ENCODE results near the gene SHLD1. TPM values are rescaled to one million over a fixed set of nuclear protein-coding genes. Genes with fewer than 3 reads are reported as not detected.

SHLD1 gene
- total RNA-seq, 1 experiment from 2014 or later: 2.4 TPM

- CTCF ChIA-PET: no interaction called here
- Histone ChIP-seq H3K4me3 (replicated peaks in 1 of 2; ENCODE audit: low read depth in 1 of 2, low read length in 2 of 2) (no peak overlapping the region), H3K9ac (ENCODE audit: low read length) (no peak overlapping the region), H3K4me2 (ENCODE audit: low read length) (no peak overlapping the region), H3K9me2 (ENCODE audit: insufficient read depth) (no peaks in the 10 kb centered on the region), H3K9me3 (ENCODE audit: control insufficient read depth in 1 of 2, insufficient read depth in 1 of 2, low read depth in 1 of 2, low read length in 2 of 2) (no peaks in the 10 kb centered on the region), H3K27ac (ENCODE audit: low read depth, low read length) (no peak overlapping the region), H3K4me1 (ENCODE audit: control insufficient read depth in 1 of 2, insufficient read depth in 2 of 2, low read length in 2 of 2) (no peaks in the 10 kb centered on the region), H4K20me1 (ENCODE audit: insufficient read depth) (no peaks in the 10 kb centered on the region), H3K79me2 (ENCODE audit: insufficient read depth, low read length) (no peaks in the 10 kb centered on the region), H3K36me3 (ENCODE audit: control insufficient read depth in 1 of 2, insufficient read depth in 2 of 2, low read length in 2 of 2) (no peaks in the 10 kb centered on the region), H2AFZ (ENCODE audit: low read depth, low read length, poor library complexity, severe bottlenecking) (no peak overlapping the region), H3K27me3 (ENCODE audit: insufficient read depth, low read length) (peaks cover 5% of the 10 kb centered on the region)
- TF ChIP-seq, protein P1, sequence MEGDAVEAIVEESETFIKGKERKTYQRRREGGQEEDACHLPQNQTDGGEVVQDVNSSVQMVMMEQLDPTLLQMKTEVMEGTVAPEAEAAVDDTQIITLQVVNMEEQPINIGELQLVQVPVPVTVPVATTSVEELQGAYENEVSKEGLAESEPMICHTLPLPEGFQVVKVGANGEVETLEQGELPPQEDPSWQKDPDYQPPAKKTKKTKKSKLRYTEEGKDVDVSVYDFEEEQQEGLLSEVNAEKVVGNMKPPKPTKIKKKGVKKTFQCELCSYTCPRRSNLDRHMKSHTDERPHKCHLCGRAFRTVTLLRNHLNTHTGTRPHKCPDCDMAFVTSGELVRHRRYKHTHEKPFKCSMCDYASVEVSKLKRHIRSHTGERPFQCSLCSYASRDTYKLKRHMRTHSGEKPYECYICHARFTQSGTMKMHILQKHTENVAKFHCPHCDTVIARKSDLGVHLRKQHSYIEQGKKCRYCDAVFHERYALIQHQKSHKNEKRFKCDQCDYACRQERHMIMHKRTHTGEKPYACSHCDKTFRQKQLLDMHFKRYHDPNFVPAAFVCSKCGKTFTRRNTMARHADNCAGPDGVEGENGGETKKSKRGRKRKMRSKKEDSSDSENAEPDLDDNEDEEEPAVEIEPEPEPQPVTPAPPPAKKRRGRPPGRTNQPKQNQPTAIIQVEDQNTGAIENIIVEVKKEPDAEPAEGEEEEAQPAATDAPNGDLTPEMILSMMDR (IDR thresholded peaks at IDR 0.05 in 2 of 3, conservative IDR thresholded peaks at IDR 0.05 in 1 of 3; ENCODE audit: borderline replicate concordance in 1 of 3, insufficient read depth in 1 of 3, low read depth in 2 of 3, low read length in 2 of 3): no peak
- RAD21 ChIA-PET (ENCODE audit: low non-redundant PET in 1 of 2, low total read pairs in 2 of 2, uncharacterized antibody in 2 of 2, unreplicated experiment in 2 of 2): no interaction called here
- BruUV-seq (replicated peaks): no TSS peak
- POLR2A ChIA-PET: no interaction called here
- no peak for DNase-seq (ENCODE audit: low read depth, low spot score)
- no peak for ATAC-seq
- intact Hi-C loops (cut with micrococcal nuclease): no loop called here
These were observed 131.5 kb downstream of the SHLD1 start for GRCh38 chr20:5881703-5882102.

- no peak for ATAC-seq
- BruUV-seq (replicated peaks): no TSS peak
- POLR2A ChIA-PET: no interaction called here
- TF ChIP-seq MAX (IDR thresholded peaks at IDR 0.05): no peak
- TF ChIP-seq POLR2AphosphoS5 (IDR thresholded peaks at IDR 0.05; ENCODE audit: low read depth, low read length): no peak
- no peak for TF ChIP-seq ZNF274 (IDR thresholded peaks at IDR 0.05; ENCODE audit: low read depth, low read length)
- TF ChIP-seq, protein P1 (IDR thresholded peaks at IDR 0.05 in 2 of 3, conservative IDR thresholded peaks at IDR 0.05 in 1 of 3; ENCODE audit: borderline replicate concordance in 1 of 3, insufficient read depth in 1 of 3, low read depth in 2 of 3, low read length in 2 of 3): no peak
- no peak for TF ChIP-seq CEBPB (IDR thresholded peaks at IDR 0.05; ENCODE audit: low read depth)
- no peak for TF ChIP-seq POLR2A (IDR thresholded peaks at IDR 0.05; ENCODE audit: borderline replicate concordance, extremely low read depth, insufficient read depth, insufficient read length)
- no peak for TF ChIP-seq YY1 (IDR thresholded peaks at IDR 0.05; ENCODE audit: extremely low read depth, insufficient replicate concordance, low read depth, low read length)
- no peak for TF ChIP-seq ZFX (IDR thresholded peaks at IDR 0.05)
- TF ChIP-seq EZH2phosphoT487 (IDR thresholded peaks at IDR 0.05; ENCODE audit: borderline replicate concordance): no peak
- TF ChIP-seq EGR1 (IDR thresholded peaks at IDR 0.05; ENCODE audit: low read depth): no peak
- no peak for TF ChIP-seq CBX3 (IDR thresholded peaks at IDR 0.05; ENCODE audit: low read depth)
- TF ChIP-seq ZBTB33 (IDR thresholded peaks at IDR 0.05; ENCODE audit: extremely low read depth, insufficient replicate concordance, low read length): no peak
- no peak for TF ChIP-seq ELF1 (IDR thresholded peaks at IDR 0.05; ENCODE audit: borderline replicate concordance, low read depth)
- no peak for TF ChIP-seq RAD21 (IDR thresholded peaks at IDR 0.05; ENCODE audit: low read depth)
- no peak for TF ChIP-seq EZH2 (IDR thresholded peaks at IDR 0.05)
These were observed 132.0 kb downstream of the SHLD1 start for GRCh38 chr20:5882166-5882565.

More at GRCh38 chr20:5882166-5882565, 132.0 kb downstream of the SHLD1 start:
- ChIA-PET CTCF (no interaction called here), RAD21 (ENCODE audit: low non-redundant PET in 1 of 2, low total read pairs in 2 of 2, uncharacterized antibody in 2 of 2, unreplicated experiment in 2 of 2) (no interaction called here)
- H3K36me3 ChIP-seq (ENCODE audit: control insufficient read depth in 1 of 2, insufficient read depth in 2 of 2, low read length in 2 of 2): no peaks in the 10 kb centered on the region
- H3K4me3 ChIP-seq (replicated peaks in 1 of 2; ENCODE audit: low read depth in 1 of 2, low read length in 2 of 2): no peak overlapping the region
- no peak overlapping the region for H3K27ac ChIP-seq (ENCODE audit: low read depth, low read length)
- no peaks in the 10 kb centered on the region for H3K9me2 ChIP-seq (ENCODE audit: insufficient read depth)
- intact Hi-C loops (cut with micrococcal nuclease): no loop called here
- DNase-seq (ENCODE audit: low read depth, low spot score): no peak
- H3K9ac ChIP-seq (ENCODE audit: low read length): no peak overlapping the region
- H3K27me3 ChIP-seq (ENCODE audit: insufficient read depth, low read length): peaks cover 5% of the 10 kb centered on the region
- no peaks in the 10 kb centered on the region for H4K20me1 ChIP-seq (ENCODE audit: insufficient read depth)
- H3K79me2 ChIP-seq (ENCODE audit: insufficient read depth, low read length): no peaks in the 10 kb centered on the region
- H3K4me1 ChIP-seq (ENCODE audit: control insufficient read depth in 1 of 2, insufficient read depth in 2 of 2, low read length in 2 of 2): no peaks in the 10 kb centered on the region
- no peak overlapping the region for H3K4me2 ChIP-seq (ENCODE audit: low read length)
- H2AFZ ChIP-seq (ENCODE audit: low read depth, low read length, poor library complexity, severe bottlenecking): no peak overlapping the region
- H3K9me3 ChIP-seq (ENCODE audit: control insufficient read depth in 1 of 2, insufficient read depth in 1 of 2, low read depth in 1 of 2, low read length in 2 of 2): no peaks in the 10 kb centered on the region

Measured in HCT116 (cell line).